ENCODE measurements around the gene GRIA1.
A peak's percentile ranks its signal among the peaks of the same experiment; 100 is the strongest.

Gene GRIA1

DNA sequence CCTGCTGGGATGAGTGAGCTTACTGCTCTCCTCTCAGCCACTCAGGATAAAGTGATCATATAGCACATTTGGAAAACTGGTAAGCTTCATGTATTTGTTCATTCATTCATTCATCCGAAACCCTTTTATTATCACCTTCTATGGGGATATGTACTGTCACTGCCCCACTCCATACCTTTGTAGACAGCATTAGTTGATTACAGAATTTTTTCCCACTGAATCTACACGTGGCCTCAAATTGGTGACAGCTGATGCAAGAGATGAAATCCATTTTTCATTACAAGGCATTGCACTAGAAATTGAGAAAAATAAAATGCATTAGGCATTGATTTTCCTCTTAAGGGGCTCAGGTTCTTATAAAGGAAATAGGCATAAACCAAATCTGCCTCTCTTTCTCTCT, 9.7 kb downstream of the GRIA1 start:
- DNase-seq = no peak

GRCh38 chr5:153504726-153505125, 14.3 kb downstream of the GRIA1 start:
- DNase-seq = no peak

- DNase-seq = no peak
These were observed 18.2 kb downstream of the GRIA1 start for GRCh38 chr5:153508700-153509099.

GRCh38 chr5:153511622-153512021, 21.2 kb downstream of the GRIA1 start:
- no peak for DNase-seq

DNA sequence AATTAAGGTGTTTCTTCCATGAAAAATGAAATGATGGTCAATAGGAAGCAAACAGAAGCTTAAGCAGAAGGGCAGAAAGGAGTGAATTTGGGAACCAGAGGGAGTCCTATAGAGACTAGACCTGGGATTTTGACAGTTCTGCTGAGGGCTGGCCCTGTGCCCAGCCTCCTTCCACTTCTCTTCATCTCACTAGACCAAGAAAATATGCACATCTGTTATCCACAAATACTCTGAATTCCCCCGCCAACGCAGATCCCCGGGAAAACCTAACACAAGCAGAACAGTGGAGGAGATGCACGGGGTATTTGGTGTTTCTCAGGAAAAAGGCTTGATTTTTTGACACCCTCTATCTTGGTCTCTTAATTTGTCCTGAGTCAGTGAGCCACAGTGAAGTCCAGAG, 22.7 kb downstream of the GRIA1 start:
- no peak for DNase-seq

DNA sequence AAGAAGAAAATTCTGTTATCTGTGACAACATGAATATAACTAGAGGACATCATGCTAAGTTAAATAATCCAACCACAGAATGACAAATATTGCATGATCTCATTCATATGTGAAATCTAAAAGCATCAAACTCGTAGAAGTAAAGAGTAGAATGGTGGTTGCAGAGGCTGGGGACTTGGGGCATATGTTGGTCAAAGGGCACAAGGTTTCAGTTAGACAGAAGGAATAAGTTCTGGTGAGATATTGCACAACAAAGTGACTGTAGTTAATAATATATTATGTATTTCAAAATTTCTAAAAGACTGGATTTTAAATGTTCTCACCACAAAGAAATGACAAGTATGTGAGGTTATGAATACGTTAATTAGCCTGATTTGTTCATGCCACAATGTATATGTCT, 24.8 kb downstream of the GRIA1 start:
- DNase-seq = no peak

DNA sequence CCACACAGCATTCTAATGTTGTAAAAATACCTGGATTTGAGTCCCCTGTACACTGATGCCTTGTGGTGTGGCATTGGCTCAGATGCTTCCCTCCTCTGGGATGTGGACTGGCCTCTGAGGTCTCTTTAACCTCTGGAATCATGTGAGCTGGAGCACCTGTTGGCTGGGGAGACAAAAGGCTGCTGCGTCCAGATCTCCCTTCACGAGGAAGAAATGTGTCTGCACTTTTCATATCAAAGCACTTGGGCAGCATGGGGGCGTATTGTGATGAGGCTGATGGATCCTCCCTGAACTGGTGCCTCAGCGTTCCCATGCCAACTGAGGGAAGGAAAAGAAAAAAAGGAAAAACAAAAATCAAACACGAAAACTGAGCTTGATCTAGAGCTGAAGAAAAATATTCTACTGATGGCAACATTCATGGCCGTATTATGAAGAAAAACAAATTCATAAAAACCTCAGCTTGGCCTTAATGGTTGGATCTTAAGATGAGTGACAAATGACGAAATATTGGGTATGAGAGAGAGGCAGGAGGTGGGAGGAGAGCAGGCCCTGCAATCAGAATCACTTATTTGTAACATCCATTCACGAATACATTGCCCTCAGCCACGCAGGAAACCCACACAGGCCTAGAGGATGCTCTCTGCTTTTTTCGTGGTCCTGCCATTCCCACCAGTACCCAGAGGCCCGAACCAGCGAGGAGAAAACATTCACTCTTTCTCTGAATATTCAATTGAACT, 26.2 kb downstream of the GRIA1 start:
- DNase-seq = no peak

DNA sequence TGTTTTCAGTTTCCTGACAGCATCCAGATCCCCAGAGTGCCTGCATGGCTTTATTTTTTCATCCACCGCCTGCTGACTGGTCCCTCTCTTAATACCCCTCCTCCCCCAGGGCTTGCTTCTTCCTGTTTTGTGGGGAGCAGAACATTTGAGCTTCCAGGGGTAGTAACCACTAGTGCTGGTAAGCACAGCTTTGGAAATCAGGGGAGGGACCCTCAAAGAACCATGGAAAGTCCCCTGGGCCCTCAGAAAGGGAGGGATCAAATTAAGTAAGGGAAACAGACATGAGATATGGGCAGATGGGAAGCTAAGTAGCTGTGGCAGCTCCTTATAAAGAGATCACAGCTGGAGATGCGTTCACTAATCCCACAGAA, 26.8 kb downstream of the GRIA1 start:
- DNase-seq = no peak

- no peak for DNase-seq
These were observed 29.7 kb downstream of the GRIA1 start for GRCh38 chr5:153520137-153520536.

DNA sequence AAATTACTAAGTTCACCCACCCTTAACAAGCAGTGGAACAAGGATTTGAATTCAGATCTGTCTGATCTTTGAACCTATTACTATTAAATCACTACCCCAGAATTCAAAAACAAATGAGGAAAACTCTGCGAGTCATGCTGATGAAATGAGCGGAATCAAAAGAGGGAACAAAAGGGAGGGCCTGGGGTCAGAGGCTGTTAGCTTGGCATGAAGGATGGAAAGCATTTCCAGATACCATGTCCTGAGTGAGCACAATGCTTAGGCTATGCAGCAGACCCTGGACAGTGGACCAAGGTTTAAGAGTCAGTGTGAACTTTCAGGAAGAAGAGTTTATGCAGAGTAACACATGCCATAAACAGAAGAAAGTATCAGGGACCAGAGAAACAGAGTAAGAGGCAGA, 30.5 kb downstream of the GRIA1 start:
- DNase-seq = no peak

- DNase-seq = no peak
These were observed 32.7 kb downstream of the GRIA1 start for GRCh38 chr5:153523211-153523610.

DNA sequence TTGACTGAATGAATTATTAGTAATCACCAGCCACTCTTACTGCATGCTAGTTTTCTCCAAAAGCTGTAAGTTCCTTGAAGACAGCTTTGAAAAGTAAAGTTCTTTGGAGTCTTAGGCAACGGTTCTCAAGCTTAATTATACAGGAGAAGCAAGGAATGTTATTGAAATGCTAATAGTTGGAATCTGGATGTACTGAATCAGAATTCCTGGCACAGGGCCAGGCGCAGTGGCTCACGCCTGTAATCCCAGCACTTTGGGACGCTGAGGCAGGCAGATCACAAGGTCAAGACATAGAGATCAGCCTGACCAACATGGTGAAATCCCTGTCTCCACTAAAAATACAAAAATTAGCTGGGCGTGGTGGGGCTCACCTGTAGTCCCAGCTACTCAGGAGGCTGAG, 33.4 kb downstream of the GRIA1 start:
- peak; percentile 6 for DNase-seq

DNA sequence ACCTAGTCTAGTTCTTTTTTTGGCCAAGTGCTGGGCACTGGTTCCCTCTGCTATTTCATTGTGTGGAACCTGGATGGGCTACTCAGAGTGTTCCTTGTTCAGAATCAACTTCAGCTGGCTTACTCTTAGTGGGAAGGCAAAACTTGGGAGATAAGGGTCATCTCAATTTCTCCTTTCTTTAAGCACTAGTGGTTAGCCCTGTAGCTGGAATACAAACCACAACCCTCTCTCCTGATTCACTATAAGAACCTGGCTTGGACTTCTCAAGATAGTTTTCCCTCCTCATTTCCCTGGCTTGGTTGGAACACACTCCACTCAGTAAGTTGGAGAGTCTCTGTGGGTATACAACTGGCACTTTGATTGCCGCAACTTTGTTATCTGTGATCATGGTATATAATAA, 35.1 kb downstream of the GRIA1 start:
- no peak for DNase-seq

- DNase-seq = no peak
These were observed 40.1 kb downstream of the GRIA1 start for GRCh38 chr5:153530357-153531143.

GRCh38 chr5:153533546-153533945, 43.1 kb downstream of the GRIA1 start:
- DNase-seq = no peak

DNA sequence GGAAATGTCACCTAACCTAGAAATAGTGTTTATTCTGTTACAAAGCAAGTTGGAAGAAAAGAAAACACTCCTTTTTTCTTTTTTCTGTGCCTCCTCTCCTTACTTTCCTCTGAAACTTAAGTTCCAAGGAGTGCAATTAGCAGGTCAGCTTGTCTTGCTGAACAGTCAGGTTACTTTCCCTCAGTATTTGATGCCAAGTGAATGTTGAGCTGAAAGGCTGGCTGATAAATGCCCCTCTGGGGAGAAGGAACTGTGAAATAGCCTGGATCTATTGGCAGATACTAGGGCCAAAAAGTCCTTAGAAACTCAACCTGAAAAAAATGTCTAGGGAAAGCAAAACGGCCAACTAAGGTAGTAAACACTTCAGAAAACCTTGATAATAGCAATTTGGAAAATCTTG, 43.6 kb downstream of the GRIA1 start:
- DNase-seq = no peak

DNA sequence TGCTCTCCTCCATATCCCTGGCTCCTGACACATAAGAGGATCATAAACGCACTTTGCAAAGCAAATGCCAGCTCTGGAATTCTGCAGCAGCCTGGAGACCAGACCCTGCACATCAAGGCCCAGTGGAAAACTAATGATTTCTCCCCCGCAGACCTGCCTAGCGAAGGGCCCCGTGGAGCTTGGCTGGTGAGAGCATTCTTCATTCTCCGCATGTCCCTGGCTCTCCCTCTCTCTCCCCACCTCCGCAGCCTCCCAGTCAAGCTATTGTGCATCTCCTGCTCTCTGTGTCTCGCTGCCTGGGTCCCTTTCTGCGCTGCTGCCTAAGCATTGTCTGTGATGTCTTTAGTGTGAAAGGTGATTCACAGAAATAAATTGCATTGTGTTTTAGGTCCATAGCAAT, 46.7 kb downstream of the GRIA1 start:
- no peak for DNase-seq

GRCh38 chr5:153539983-153540382, 49.5 kb downstream of the GRIA1 start:
- no peak for DNase-seq

- no peak for DNase-seq
These were observed 52.1 kb downstream of the GRIA1 start for GRCh38 chr5:153542536-153542935.

GRCh38 chr5:153543288-153543687, 52.8 kb downstream of the GRIA1 start:
- DNase-seq = no peak

DNA sequence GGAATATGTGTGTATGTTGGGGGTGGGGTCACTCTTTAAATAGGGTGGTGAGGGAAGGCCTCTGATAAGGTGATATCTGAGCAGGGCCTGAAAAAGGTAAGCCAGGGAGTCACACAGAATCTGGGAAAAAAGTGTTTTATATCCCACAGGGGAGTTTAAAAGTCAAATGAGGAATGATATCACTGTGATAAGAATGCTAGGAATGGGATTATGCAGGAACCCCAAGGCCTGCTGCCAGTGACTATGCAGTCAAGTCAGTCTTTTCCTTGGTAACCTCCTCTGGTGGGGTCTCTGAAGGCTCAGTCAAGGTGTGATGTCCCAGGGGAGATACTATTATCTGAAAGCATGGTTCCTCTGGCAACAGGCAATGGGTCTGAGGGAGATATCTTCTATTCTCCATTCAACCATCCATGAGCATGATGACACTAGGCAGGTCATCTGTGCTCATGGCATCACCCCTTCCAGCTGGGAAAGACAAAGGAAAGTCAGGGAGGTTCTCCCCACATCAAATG, 53.5 kb downstream of the GRIA1 start:
- peak; percentile 10 for DNase-seq

DNA sequence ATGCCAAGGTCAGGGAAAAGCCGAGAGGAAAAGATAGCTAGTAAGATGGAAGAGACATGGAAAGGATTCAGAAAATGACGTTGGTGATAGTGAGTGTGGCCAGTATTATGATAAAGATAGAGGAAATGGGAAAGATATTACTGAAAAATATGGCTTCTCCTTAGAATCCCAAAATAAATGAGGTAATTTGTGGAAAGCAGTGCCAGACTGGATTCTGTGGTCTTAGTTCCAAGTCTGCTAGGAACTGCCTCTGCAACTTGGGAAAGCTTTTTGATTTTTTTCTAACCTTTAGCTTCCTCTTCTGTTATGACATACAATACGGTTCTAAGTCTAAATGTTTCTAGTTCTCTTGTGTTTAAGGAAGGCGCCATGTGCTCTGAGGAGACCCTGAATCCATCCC, 54.2 kb downstream of the GRIA1 start:
- no peak for DNase-seq

DNA sequence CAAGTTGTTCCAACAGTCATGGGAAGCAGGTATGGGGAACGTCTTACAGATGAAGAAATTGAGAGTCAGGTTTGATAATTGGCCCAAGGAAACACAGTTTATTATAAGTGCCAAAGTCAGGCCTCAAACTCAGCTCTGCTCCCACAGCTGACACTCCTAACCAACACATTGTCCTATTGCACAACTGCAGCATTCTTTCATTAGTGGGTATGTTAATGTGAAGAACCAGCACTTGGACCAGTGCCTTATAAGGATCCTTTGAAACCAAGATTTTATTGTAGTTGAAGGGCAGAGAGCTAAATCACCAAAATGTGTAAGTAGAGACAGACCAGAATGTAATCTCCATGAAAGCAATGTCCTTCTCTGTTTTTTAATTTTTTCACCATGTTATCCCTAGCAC, 56.1 kb downstream of the GRIA1 start:
- DNase-seq = no peak

- DNase-seq = peak; percentile 52
These were observed 61.1 kb downstream of the GRIA1 start for GRCh38 chr5:153551537-153552079.
